Muscle of arm (tissue), 12 donors: Measurements from ENCODE around the gene SFSWAP. TPM values are rescaled to one million over a fixed set of nuclear protein-coding genes. Genes with fewer than 3 reads are reported as not detected.

Experiments
- DNase-seq: peaks from one replicate; pipeline ENCODE4 v3.0.0-alpha.2; 2013
- polyA plus RNA-seq, 12 donors: library from polyadenylated mRNA; unstranded; fragments of 120-200 nt; gene quantifications; one replicate each; pipeline ENCODE4 v1.2.1, GENCODE V29; 2013; ENCODE audit not compliant: insufficient read length in 12 of 12

The SFSWAP gene
- polyA plus RNA-seq, 12 donors = 23.7 to 63.3 (median 31.9) TPM; not detected in 1

- DNase-seq = no peak
These were observed 75.4 kb downstream of the SFSWAP start for GRCh38 chr12:131786331-131786730.

- no peak for DNase-seq
These were observed 76.3 kb downstream of the SFSWAP start for GRCh38 chr12:131787143-131787660.

- no peak for DNase-seq
These were observed 77.2 kb downstream of the SFSWAP start for GRCh38 chr12:131788070-131788469.

GRCh38 chr12:131789638-131790037 lies 78.7 kb downstream of the SFSWAP start:
- DNase-seq = no peak

- DNase-seq = no peak
These were observed 82.5 kb downstream of the SFSWAP start for GRCh38 chr12:131793243-131794022.

- DNase-seq = no peak
These were observed 83.2 kb downstream of the SFSWAP start for GRCh38 chr12:131794061-131794460.

GRCh38 chr12:131794573-131794972 lies 83.7 kb downstream of the SFSWAP start:
- no peak for DNase-seq

GRCh38 chr12:131795064-131795463 lies 84.2 kb downstream of the SFSWAP start:
- no peak for DNase-seq

GRCh38 chr12:131795690-131796410 lies 85.0 kb downstream of the SFSWAP start:
- no peak for DNase-seq

- no peak for DNase-seq
These were observed 85.5 kb downstream of the SFSWAP start for GRCh38 chr12:131796411-131796736.

GRCh38 chr12:131796754-131797587 lies 86.1 kb downstream of the SFSWAP start:
- DNase-seq = no peak

- no peak for DNase-seq
These were observed 86.7 kb downstream of the SFSWAP start for GRCh38 chr12:131797588-131797934.

- no peak for DNase-seq
These were observed 88.3 kb downstream of the SFSWAP start for GRCh38 chr12:131799195-131799594.

- no peak for DNase-seq
These were observed 89.1 kb downstream of the SFSWAP start for GRCh38 chr12:131799828-131800593.

- no peak for DNase-seq
These were observed 89.8 kb downstream of the SFSWAP start for GRCh38 chr12:131800594-131801135.

GRCh38 chr12:131801254-131801866 lies 90.5 kb downstream of the SFSWAP start:
- DNase-seq = no peak

- no peak for DNase-seq
These were observed 93.2 kb downstream of the SFSWAP start for GRCh38 chr12:131803961-131804521.

GRCh38 chr12:131805421-131805820 lies 94.5 kb downstream of the SFSWAP start:
- no peak for DNase-seq

GRCh38 chr12:131806674-131807073 lies 95.8 kb downstream of the SFSWAP start:
- no peak for DNase-seq

GRCh38 chr12:131808744-131809371 lies 98.0 kb downstream of the SFSWAP start:
- no peak for DNase-seq
